Upper lobe of left lung (tissue), 4 donors: Measurements from ENCODE around the gene PDE7B.

Experiments
- POLR2A ChIP-seq, 4 donors: fragments of 450-650 bp; IDR thresholded peaks; one replicate each; pipeline ENCODE4 v1.5.1; 2016 to 2017; ENCODE audit warnings: antibody characterized with exemption in 4 of 4, mild to moderate bottlenecking in 2 of 4
- POLR2AphosphoS5 ChIP-seq, 2 donors: sonication (generic); formaldehyde crosslinking; IDR thresholded peaks; one replicate each; pipeline ENCODE4 v1.5.1; 2017; ENCODE audit warnings: antibody characterized with exemption in 2 of 2
- TF ChIP-seq, protein P1 (sequence below), 6 experiments: fragments of 450-650 bp in 4 of 6; fragments of 200-600 bp in 2 of 6; sonication (generic) in 2 of 6; IDR thresholded peaks; one replicate each; pipeline ENCODE4 v1.5.1; 2016 to 2019; ENCODE audit warnings: antibody characterized with exemption in 6 of 6

DNA sequence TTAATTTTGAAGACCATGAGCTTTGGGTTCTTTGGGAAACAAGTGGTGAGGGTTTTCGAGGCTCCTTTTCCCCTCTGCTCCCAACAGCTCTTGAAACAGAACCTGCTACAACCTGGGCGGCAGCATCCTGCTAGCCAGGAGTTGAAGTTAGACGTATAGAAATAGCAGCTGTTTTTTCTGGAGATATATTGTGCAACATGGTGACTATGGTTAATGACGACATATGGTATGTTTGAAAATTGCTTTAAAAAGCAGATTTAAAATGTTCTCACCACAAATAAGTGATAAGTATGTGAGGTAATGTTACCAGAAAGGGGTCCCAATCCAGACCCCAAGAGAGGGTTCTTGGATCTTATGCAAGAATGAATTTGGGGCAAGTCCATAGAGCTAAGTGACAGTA, 138.9 kb downstream of the PDE7B start:
- TF ChIP-seq, protein P1, sequence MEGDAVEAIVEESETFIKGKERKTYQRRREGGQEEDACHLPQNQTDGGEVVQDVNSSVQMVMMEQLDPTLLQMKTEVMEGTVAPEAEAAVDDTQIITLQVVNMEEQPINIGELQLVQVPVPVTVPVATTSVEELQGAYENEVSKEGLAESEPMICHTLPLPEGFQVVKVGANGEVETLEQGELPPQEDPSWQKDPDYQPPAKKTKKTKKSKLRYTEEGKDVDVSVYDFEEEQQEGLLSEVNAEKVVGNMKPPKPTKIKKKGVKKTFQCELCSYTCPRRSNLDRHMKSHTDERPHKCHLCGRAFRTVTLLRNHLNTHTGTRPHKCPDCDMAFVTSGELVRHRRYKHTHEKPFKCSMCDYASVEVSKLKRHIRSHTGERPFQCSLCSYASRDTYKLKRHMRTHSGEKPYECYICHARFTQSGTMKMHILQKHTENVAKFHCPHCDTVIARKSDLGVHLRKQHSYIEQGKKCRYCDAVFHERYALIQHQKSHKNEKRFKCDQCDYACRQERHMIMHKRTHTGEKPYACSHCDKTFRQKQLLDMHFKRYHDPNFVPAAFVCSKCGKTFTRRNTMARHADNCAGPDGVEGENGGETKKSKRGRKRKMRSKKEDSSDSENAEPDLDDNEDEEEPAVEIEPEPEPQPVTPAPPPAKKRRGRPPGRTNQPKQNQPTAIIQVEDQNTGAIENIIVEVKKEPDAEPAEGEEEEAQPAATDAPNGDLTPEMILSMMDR (IDR thresholded peaks at IDR 0.05), result no peak
- no peak for TF ChIP-seq POLR2A (IDR thresholded peaks at IDR 0.05)
- TF ChIP-seq POLR2AphosphoS5 (IDR thresholded peaks at IDR 0.05), result no peak
